ENCODE data around the gene NSG2. TPM values are rescaled to one million over a fixed set of nuclear protein-coding genes. Genes with fewer than 3 reads are reported as not detected.
"Not testable (repeated sequence)": the region's sequence is repeated elsewhere in the genome, so short reads cannot be mapped to it uniquely, and the experiment has no call there.

The NSG2 gene
- 1 to 10 TPM; 2.2 to 3.2 (median 2.5) TPM for polyA plus RNA-seq (ENCODE audit: insufficient read depth in 1 of 5, insufficient read length in 5 of 5, low replicate concordance in 1 of 5)
- long read RNA-seq, donor 1, result 0 reads
- long read RNA-seq, donor 2, result 0 reads
- long read RNA-seq, donor 3, result 0 reads
- long read RNA-seq, donor 4, result 0 reads
- long read RNA-seq, donor 5, partial matches to known transcripts, result 0 of 1 reads
- long read RNA-seq, donor 5, other reads (novel, unspliced or antisense), result 0 of 1 reads
- long read RNA-seq, donor 6, result 0 reads
- long read RNA-seq, donor 7, result 0 reads
- long read RNA-seq, donor 8, result 0 reads

GRCh38 chr5:174045470-174046025 lies at the start of gene NSG2:
Gene NSG2 (plus strand): TSS chr5:174045706. CDS start chr5:174046756, 1,050 bp downstream.
- DNase-seq, result peak; percentile 88 to 93

- DNase-seq, result no peak
Measured at GRCh38 chr5:173997331-173997730, 48.2 kb upstream of the NSG2 start.

GRCh38 chr5:173998531-173998930 lies 47.0 kb upstream of the NSG2 start:
- DNase-seq, result peak; percentile 78 to 79

- DNase-seq, result no peak
Measured at GRCh38 chr5:174000076-174000475, 45.4 kb upstream of the NSG2 start.

GRCh38 chr5:174003795-174004194 lies 41.7 kb upstream of the NSG2 start:
- DNase-seq, result no peak

GRCh38 chr5:174008922-174009321 lies 36.6 kb upstream of the NSG2 start:
- DNase-seq, result no peak

- DNase-seq, result no peak
Measured at GRCh38 chr5:174010365-174010764, 35.1 kb upstream of the NSG2 start.

- peak; percentile 72 to 77 for DNase-seq
Measured at GRCh38 chr5:174011441-174011840, 34.1 kb upstream of the NSG2 start.

GRCh38 chr5:174020069-174020927 lies 25.2 kb upstream of the NSG2 start:
- DNase-seq, result not testable (repeated sequence)

- no peak for DNase-seq
Measured at GRCh38 chr5:174020928-174021304, 24.6 kb upstream of the NSG2 start.

- no peak for DNase-seq
Measured at GRCh38 chr5:174022384-174023095, 23.0 kb upstream of the NSG2 start.

GRCh38 chr5:174030286-174030685 lies 15.2 kb upstream of the NSG2 start:
- no peak for DNase-seq

- DNase-seq, result no peak
Measured at GRCh38 chr5:174044466-174045254, 846 bp upstream of the NSG2 start.

GRCh38 chr5:174046558-174046957 lies 1.1 kb downstream of the NSG2 start:
- DNase-seq, result no peak

- no peak for DNase-seq
Measured at GRCh38 chr5:174047472-174048099, 2.1 kb downstream of the NSG2 start.

GRCh38 chr5:174052636-174053035 lies 7.1 kb downstream of the NSG2 start:
- DNase-seq, result no peak

GRCh38 chr5:174053905-174054304 lies 8.4 kb downstream of the NSG2 start:
- no peak for DNase-seq

- no peak for DNase-seq
Measured at GRCh38 chr5:174056064-174056847, 10.8 kb downstream of the NSG2 start.

GRCh38 chr5:174057206-174057605 lies 11.7 kb downstream of the NSG2 start:
- no peak for DNase-seq

Measured in right lung (tissue), 10 donors.